Kasumi-1 (cell line): ENCODE results near the gene CACNG7.

Source experiments
- DNase-seq, 2 experiments: peaks; one replicate each; lab custom pipeline; 2025; lab: John Stamatoyannopoulos, UW

The CACNG7 gene

DNA sequence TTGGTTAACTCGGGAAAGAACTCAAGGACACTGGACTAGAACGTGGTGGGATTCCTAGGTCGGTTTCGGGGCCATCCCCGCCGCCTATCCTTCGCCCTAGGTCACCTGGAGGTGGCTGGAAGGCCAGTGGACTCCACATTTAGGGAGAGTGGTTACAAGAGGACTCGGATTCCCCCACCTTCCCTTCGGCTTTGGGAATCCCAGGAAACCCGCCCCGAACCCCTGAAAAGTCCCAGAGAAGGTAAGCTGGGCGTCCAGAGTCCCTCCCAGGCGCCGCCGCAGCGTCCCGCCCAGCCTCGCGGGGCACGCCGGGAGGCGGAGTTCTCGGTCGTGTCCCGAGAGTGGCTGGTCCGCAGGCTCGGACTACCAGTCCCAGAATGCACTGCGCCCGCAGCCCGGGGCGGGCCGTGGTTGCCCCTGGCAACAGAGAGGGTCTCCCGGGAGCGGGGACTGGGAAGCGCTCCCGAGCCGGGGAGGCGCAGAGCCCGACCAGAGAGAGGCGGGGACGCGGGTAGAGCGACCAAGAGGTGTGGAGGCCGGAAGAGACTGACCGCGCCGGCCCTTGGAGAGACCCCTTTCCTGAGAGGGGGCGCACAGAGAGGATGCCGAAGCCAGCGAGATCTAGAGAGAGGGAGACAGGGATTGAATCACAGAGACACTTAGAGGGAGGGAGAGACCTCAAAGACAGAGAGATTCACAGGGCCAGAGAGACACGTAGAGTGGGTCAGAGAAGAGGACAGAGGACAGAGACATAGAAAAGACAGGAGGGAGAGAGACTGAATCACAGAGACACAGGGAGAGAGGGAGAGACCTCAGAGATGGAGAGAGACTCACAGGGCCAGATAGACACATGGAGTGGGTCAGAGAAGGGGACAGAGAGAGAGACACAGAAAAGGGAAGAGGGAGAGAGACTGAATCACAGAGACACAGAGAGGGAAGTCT, 29.7 kb upstream of the CACNG7 start:
- peak; percentile 59 to 75 for DNase-seq

DNA sequence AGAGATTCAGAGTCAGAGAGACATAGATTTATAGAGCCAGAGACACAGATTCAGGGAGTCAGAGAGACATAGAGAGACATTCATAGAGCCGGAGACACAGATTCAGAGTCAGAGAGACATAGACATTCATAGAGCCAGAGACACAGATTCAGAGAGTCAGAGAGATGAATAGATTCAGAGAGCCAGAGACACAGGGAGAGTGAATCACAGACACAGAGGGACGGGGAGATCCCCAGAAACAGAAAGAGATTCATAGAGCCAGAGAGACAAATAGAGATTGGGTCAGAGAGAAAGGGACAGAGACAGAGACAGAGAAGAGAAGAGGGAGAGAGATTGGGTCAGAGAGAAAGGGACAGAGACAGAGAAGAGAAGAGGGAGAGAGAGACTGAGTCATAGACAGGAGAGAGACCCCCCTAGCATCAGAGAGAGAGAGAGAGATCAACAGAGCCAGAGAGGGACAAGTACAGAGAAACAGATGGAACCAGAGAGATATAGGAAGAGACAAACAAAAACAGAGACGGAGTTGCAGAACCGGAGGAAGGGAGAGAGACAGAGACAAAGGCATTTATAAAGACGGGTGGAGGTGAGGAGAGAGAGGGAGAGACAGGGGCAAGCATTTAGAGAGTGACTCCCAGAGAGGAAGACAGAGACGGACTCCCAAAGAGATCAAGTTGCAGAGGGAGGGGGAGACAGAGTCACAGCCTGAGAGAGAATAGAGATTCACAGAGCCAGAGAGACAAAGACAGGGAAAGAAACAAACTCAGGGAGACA, 28.2 kb upstream of the CACNG7 start:
- DNase-seq, result no peak

DNA sequence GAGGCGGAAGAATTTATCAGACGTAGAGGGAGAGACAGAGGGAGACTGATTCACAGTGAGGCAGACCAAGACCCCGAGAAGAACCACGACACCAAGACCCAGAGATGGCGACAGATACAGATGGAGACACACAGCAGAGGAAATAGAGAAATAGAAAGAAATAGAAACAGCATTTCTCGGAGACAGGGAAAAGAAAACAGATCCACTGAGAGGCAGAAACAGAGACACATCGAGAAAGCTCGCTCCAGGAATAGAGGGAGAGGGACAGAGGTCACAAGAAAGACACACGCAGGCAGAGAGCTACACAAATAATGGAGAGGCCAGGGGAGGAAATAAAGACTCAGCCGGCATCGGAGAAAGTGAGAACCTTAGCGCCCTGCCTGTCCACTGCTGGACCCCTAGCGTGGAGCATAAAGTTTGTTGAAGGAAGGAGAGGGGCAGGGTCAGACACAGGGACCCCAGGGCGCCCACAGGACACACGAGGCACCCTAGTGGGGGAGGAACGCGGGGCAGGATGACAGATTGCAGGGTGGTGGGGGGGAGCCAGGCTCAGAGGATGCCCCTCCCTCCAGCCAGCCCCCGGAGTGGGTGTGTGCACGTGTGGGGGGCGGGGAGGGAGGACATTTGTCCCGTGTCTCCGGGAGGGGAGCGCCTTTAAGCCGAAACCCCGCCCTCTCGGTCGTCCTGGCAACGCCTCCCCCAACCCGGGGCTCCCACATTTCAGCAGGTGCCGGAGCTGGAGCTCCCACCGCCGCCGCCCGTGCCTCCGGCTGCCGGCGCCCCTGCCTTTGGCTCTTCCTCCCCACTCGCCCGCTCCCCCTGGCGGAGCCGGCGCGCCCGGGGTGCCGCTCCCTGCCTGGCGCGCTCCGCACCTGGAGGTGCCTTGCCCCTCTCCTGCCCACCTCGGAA, 27.3 kb upstream of the CACNG7 start, which contains the start of gene PRKCG:
TSS of gene PRKCG (plus strand) at position 716 of the 909 bp plus-strand sequence. CDS start 298 bp downstream, outside the sequence.
- peak in 1 of 2 experiments; percentile 18 for DNase-seq

DNA sequence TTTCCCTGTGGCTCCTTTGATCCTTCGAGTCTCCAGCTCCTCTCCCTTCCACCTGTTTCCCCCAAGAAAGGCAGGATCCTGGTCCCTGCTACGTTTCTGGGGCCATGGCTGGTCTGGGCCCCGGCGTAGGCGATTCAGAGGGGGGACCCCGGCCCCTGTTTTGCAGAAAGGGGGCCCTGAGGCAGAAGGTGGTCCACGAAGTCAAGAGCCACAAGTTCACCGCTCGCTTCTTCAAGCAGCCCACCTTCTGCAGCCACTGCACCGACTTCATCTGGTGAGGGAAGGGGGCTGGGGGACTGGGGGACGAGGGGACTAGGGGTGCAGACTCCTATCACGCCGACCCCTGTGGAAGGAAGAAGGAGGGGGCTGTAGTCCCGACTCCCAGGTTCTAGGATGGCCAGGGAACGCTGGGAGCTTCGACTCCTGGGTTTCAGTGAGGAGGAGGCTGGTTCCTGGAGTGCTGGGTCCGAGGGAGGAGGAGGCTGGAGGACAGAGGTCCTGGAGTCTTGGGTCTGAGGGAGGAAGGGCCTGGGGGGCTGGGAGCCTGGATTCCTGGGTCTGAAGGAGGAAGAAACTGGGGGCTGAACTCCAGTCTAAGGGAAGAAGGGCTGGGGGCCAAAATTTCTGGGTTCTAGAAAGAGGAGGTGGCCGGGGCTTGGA, 26.6 kb upstream of the CACNG7 start:
- no peak for DNase-seq

DNA sequence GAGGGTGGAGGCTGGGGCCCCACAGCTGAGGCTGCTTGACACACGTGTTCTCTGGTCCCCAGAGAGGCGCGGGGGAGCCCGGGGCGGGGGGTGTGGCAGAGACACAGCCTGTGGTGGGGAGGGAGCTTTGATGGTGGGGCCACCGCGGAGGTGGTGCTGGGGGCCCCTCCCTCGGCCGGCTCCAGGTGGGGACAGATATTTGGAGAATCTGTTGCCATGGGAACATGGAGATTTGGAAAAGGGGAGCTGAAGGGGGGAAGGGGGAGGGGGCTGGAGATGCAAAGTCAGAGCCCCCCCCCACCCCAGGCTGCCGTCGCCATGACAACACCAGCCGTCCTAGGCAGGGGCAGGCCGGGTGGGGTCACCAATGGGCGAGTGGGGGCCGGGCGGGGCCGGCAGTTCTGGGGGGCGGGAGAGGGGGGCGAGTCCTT, 25.8 kb upstream of the CACNG7 start:
- DNase-seq, result no peak

DNA sequence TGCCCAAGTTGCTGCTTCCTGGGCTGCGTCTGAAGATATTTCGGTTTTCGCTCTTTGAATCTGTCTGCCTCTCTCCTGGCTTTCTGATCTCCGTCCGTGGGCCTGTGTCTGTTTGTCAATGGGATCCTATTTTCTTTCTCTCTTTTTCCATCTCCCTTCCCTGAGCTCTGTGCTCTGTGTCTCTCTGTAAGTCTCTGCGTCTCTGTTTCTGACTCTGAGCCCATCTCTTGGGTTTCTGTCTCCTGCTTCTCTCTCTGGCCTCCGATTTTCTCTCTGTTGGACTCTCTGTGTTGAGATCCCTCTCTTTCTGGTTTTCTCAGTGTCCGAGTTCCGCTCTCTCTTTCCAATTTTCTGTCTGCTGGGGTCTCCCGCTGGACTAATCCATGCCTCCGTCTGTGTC, 25.3 kb upstream of the CACNG7 start:
- no peak for DNase-seq

DNA sequence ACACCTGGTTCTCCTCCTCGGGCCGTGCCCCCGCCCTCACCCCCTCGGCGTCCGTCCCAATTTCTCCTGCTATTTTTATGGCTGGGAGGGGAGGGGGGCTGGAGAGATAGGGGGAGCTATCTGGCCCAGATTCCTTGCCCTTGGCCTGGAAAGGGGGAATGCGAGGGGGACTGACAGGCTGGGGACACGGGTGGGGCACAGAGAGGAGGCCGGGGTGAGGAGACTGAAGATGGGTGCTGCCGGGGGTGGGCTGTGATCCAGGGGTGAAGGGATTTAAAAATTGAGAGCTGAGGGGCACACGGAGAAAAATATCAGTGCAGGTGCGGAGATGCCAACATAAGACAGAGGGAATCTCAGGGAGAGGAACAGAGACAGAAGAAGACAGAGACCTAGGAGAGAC, 24.8 kb upstream of the CACNG7 start:
- no peak for DNase-seq

DNA sequence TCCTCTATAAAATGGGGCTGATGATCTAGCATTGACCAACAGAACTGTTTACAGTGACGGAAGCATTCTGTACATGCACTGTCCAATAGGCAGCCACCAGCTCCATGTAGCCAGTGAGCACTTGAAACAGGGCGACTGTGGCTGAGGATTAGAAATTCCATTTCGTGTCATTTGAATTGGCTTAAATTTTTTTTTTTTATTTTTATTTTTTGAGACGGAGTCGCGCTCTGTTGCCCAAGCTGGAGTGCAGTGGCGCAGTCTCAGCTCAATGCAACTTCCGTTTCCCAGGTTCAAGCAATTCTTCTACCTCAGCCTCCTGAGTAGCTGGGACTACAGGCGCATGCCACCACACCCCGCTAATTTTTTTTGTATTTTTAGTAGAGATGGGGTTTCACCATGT, 24.0 kb upstream of the CACNG7 start:
- DNase-seq, result no peak

DNA sequence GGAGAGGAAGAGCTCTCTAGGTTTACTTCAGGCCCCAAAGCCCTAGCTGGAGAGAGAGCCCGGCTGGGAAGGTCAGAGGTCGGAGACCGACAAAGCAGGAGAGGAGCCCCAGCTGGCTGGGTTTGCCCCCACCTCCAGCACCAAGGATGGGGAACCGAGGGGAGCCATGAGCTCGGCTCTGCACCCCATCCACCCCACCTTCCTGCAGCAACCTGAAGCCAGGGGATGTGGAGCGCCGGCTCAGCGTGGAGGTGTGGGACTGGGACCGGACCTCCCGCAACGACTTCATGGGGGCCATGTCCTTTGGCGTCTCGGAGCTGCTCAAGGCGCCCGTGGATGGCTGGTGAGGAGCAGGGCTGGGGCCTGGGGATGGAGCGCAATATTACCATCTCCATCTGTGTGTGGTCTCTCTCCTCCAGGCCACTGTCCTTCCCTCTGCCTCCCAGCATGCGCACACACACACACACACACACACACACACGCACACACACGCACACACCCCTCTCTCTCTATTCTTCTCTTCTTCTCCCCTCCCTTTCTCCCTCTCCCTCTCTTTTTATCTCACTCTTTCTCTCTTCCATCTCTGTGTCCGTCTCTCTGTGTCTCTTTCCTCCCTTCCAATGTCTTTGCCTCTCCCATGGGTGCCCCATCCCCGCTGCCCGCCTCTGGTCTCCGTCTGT, 16.6 kb upstream of the CACNG7 start:
- no peak for DNase-seq

DNA sequence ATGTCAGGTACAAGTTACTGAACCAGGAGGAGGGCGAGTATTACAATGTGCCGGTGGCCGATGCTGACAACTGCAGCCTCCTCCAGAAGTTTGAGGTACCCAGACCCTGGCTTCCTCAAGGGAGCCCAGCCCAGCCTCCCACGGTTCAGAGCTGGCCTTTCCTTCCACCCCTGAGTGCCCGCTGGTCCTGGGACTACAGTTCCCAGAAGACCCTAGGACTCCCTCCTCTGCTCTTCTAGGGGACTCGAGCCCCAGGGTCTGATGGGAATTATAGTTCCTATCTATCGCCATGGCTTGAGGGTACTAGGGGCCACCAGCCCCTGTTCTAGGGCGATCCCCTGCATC, 16.1 kb upstream of the CACNG7 start:
- DNase-seq, result peak in 1 of 2 experiments; percentile 10

DNA sequence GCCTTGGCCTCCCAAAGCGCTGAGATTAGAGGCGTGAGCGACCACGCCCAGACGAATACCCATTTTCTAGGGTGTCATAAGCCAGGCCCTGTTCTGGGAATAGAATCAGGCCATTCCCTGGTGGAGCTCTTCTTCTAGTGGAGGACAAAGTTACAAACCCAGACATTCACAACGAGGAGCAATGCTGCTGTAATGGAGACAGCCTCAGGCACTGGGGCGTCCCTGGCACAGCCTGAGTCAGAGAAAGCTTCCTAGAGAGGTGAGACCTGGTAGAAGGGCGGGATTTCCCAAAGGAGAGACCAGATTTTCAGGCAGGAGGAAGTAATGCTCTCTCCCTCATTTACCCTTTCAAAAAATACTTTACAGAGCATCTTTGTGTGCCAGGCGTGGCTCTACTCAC, 14.4 kb upstream of the CACNG7 start:
- no peak for DNase-seq

DNA sequence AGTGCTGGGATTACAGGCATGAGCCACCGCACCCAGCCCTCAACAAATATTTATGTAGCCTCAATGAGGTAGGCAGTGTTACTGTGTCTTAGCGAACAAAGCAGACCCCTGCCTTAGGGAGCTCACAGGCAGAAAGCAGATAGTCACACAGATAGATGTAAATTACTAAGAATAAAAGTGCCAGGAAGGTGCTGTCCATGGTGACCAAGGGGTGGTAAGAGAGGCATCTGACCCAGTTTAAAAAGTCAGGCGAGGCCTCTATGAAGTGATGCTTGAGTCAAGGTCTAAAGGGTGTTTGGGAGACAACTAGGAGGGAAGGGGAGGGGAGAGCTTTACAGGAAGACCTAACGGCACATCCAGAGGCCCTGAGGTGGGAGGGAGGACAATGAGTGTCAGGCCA, 12.4 kb upstream of the CACNG7 start:
- DNase-seq, result peak; percentile 10 to 42

DNA sequence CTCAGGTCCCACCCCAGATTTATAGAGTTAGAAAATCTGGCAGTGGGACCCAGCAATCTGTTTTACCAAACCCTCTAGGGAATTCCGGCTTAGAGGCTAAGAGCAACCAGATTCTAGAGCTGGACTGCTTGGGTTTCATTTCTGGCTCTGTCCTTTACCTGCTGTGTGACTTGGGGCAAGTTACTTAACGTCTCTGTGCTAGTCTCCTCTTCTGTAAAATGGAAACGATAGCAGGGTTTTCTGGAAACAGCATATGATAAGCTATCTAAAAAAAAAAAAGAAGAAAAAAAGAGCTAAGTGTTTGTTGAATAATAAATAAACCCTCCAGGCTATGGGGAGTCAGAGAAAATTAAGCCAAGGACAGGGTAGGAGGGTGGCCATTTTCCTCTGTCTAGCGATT, 11.6 kb upstream of the CACNG7 start:
- DNase-seq, result no peak

DNA sequence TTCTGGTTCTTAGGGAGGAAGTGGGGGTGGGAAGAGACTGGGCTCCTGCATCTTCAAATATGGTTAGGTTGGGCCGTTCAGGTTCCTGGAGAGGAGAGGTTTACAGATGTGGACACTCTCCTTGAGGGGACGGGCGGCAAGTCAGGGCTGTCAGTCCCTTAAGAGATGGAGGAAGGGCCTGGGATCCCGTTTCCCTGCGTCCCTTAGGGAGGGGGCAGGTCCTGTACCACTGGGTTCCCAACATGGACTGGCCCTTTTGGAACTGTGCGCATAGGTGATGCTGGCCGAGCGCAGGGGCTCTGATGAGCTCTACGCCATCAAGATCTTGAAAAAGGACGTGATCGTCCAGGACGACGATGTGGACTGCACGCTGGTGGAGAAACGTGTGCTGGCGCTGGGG, 10.9 kb upstream of the CACNG7 start:
- DNase-seq, result no peak

DNA sequence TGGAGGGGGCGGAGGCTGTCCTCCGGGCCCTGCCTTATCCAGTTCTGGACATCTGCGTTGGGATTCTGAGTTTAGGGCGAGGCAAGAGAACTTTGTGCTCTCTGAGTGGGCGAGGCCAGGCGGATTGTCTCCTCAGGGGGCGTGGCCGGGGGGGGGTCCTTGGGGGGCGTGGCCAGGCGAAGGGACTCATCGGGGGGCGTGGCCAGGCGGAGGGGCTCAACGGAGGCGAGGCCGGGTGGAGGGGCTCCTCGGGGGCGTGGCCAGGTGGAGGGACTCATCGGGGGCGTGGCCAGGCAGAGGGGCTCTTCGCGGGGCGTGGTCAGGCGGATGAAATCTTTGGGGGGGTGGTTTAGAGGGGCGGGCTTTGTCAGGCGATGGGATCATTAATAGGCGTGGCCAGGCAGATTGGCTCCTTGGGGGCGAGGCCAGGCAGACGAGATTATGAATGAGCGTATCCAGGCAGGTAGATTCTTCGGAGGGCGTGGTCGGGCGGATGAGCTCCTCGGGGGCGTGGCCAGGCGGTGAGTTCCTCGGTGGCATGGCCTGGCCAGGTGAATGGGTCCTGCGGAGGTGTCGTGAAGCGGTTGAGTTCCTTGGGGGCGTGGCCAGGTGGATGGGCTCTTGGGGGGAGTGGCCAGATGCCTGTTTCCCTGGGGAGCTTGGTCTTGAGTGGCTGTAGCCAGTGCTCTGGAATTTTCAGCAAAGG, 10.3 kb upstream of the CACNG7 start:
- DNase-seq, result no peak

DNA sequence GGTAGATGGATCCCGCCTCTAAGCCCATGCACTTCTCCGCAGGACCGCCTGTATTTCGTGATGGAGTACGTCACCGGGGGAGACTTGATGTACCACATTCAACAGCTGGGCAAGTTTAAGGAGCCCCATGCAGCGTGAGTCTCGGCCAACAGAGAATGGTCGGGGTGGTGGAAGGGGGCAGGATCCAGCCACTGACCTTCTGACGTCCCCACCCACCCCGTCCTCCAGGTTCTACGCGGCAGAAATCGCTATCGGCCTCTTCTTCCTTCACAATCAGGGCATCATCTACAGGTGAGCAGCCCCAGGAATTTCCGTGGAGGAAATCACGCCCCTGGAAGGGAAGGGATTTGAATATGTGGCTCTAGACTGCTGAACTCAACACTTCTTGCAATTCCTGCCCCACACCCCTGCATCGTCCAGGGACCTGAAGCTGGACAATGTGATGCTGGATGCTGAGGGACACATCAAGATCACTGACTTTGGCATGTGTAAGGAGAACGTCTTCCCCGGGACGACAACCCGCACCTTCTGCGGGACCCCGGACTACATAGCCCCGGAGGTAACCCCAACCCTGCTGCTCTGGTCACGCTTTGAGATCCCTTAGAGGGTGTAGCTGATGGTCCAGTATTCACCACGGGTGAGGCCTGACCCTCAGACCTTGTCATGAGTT, 8.8 kb upstream of the CACNG7 start:
- no peak for DNase-seq

DNA sequence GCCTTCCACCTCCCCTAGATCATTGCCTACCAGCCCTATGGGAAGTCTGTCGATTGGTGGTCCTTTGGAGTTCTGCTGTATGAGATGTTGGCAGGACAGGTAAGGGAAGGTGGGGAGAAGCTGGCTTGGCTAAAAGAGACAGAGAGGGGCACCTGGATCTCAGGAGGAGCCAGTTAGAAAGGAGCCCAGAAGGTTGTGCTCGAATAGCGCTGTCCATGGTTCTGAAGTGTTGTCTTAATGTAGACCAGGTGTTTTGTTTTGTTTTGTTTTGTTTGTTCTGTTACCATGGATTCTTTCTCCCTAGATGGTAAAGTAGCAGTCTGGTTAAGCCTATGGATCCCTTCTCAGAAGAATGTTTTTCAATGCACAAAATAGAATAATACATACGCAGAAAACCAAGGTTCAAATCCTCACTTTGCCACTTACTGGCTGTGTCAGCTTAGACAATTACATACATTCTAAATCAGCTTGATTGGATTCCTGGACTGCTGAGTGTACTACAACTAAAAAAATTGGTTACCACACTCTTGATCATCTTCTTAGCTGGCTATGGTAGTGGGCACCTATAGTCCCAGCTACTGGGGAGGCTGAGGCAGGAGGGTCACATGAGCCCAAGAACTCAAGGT, 5.9 kb upstream of the CACNG7 start:
- DNase-seq, result peak; percentile 29 to 46

DNA sequence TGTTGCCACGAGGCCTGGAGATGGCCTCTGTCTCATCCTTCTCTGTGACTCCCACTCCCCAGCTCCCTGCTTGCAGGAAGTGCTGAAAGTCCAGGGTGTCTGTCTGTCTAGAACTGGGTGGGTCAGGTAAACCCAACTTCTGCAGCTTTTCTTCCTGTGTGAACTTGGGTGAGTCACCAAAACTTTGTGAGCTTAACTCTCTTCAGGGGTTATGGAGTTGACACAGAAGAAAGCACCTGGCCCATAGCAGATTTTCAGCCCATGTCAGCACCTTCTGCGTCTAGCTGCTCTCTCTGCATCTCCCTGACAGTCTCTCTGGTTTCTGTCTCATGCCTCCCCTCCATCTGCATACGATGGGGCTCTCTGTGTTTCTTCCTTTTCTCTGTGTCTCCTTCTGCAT, 4.2 kb upstream of the CACNG7 start:
- no peak for DNase-seq

DNA sequence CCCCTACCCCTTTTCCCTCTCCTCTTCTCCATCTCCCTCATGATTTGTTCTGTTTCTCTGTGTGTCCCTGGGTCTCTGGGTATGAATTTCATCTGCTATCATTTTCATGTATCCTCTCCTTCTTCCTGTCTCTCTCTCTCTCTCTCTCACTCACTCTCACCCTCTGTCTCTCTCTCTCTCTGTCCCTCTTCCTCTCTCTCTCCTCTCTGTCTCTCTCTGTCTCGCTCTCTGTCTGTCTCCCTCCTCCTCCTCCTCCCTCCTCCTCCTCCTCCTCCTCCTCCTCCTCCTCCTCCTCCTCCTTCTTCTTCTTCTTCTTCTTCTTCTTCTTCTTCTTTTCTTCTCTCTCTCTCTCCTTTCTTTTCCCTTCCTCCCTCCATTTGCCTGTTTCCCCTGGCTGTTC, 3.3 kb upstream of the CACNG7 start:
- no peak for DNase-seq
